Measurements from ENCODE around the gene ACP3. TPM values are rescaled to one million over a fixed set of nuclear protein-coding genes. Genes with fewer than 3 reads are reported as not detected.
A peak's percentile ranks its signal among the peaks of the same experiment; 100 is the strongest.

Gene ACP3
- total RNA-seq, 3 donors from 2014 or later (not counting 1 experiment from before 2014, with no cell fraction given), result 0.75 to 2.1 (median 1.7) TPM

DNA sequence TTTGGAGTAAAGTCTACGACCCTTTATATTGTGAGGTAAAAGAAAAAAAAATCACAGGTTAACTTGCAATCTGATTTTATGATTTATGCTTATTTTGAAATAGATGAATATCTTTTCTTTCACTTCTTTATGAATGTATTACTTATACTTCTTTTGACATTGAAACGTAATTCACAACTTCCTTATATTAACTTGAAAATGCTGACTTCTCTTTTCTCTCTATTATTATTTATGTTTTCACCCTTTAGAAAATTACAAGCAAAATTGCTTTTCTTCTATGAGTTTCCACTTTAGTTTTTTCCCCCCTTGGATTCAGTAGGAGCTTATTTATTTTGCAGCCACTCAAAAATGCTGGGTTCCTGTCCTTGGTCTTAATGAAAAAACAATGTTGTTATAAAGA is 25.4 kb downstream of the ACP3 start:
- Mint-ChIP-seq H3K9me3 (no peaks in the 10 kb centered on the region), H3K27ac (no peak overlapping the region), H3K36me3 (no peaks in the 10 kb centered on the region), H3K4me3 (no peak overlapping the region), H3K27me3 (ENCODE audit: low read depth in 2 of 2) (peaks cover 0 to 10% of the 10 kb centered on the region in 2 donors), H3K4me1 (peaks cover 0 to 5% of the 10 kb centered on the region in 2 donors)
- no peak overlapping the region for H3K27ac ChIP-seq (ENCODE audit: low read length)
- DNase-seq (no peak), ATAC-seq (no peak)
- no peaks in the 10 kb centered on the region for H3K9me3 ChIP-seq (ENCODE audit: control insufficient read depth, insufficient read depth, low read length)
- WGBS (ENCODE audit: insufficient coverage), result no CpG with 5 or more reads among the region's 2 CpGs
- TF ChIP-seq, protein P1, sequence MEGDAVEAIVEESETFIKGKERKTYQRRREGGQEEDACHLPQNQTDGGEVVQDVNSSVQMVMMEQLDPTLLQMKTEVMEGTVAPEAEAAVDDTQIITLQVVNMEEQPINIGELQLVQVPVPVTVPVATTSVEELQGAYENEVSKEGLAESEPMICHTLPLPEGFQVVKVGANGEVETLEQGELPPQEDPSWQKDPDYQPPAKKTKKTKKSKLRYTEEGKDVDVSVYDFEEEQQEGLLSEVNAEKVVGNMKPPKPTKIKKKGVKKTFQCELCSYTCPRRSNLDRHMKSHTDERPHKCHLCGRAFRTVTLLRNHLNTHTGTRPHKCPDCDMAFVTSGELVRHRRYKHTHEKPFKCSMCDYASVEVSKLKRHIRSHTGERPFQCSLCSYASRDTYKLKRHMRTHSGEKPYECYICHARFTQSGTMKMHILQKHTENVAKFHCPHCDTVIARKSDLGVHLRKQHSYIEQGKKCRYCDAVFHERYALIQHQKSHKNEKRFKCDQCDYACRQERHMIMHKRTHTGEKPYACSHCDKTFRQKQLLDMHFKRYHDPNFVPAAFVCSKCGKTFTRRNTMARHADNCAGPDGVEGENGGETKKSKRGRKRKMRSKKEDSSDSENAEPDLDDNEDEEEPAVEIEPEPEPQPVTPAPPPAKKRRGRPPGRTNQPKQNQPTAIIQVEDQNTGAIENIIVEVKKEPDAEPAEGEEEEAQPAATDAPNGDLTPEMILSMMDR (IDR thresholded peaks at IDR 0.05), result no peak
- H3K4me3 ChIP-seq (ENCODE audit: low read length), result no peak overlapping the region
- intact Hi-C loops (cut with micrococcal nuclease), result loop anchor here (2.0 kb wide), 1 partner anchor 90 kb away; no protein-coding TSS in a partner anchor
- H3K4me1 ChIP-seq (ENCODE audit: control insufficient read depth, insufficient read depth, low read length), result no peaks in the 10 kb centered on the region
- no peaks in the 10 kb centered on the region for H3K36me3 ChIP-seq (ENCODE audit: control insufficient read depth, insufficient read depth, low read length)
- H3K27me3 ChIP-seq (ENCODE audit: control insufficient read depth, insufficient read depth, low read length), result no peaks in the 10 kb centered on the region

DNA sequence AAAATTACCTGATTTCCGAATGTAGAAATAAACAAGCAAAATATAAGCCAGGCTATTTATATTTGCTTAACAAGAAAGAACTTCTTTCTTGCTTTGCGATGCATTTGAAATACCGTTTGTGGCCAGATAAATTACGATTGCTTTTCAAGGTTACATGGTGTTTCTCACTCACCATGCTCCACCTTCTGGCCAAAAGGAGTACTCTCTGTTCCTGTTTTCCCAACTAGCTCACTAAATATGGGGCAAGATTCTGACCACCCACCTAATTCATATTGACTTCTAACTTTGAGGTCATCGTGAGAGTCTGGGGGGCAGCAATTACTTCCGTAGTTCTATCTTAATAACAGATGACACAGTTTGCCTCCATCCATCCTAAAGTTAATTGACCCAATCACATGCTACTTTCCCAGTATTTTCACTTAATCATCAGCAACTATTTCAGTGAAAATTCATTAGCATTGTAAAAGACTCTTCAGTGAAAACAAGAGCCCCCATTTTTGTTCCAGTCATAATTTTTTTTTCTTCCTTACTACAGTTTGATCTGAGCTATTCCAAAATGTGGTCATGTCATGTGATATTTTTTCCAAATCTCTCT is 25.9 kb downstream of the ACP3 start:
- H3K4me1 Mint-ChIP-seq, result peaks cover 0 to 5% of the 10 kb centered on the region in 2 donors
- no peaks in the 10 kb centered on the region for H3K4me1 ChIP-seq (ENCODE audit: control insufficient read depth, insufficient read depth, low read length)
- ATAC-seq (peak in 2 of 3 donors; percentile 47 to 62), DNase-seq (peak in 1 of 2 donors; percentile 60)
- no peaks in the 10 kb centered on the region for H3K9me3 Mint-ChIP-seq
- H3K27ac ChIP-seq (ENCODE audit: low read length), result no peak overlapping the region
- H3K27me3 Mint-ChIP-seq (ENCODE audit: low read depth in 2 of 2), result peaks cover 0 to 10% of the 10 kb centered on the region in 2 donors
- no peaks in the 10 kb centered on the region for H3K36me3 Mint-ChIP-seq
- no peaks in the 10 kb centered on the region for H3K27me3 ChIP-seq (ENCODE audit: control insufficient read depth, insufficient read depth, low read length)
- intact Hi-C loops (cut with micrococcal nuclease), result loop anchor here (2.0 kb wide), 1 partner anchor 90 kb away; no protein-coding TSS in a partner anchor
- 5% methylated on average over 6 of the region's 6 CpGs for WGBS (ENCODE audit: insufficient coverage)
- H3K36me3 ChIP-seq (ENCODE audit: control insufficient read depth, insufficient read depth, low read length), result no peaks in the 10 kb centered on the region
- TF ChIP-seq, protein P1 (IDR thresholded peaks at IDR 0.05), result peak; percentile 58
- H3K4me3 ChIP-seq (ENCODE audit: low read length), result no peak overlapping the region
- H3K9me3 ChIP-seq (ENCODE audit: control insufficient read depth, insufficient read depth, low read length), result no peaks in the 10 kb centered on the region
- no peak overlapping the region for H3K27ac Mint-ChIP-seq
- no peak overlapping the region for H3K4me3 Mint-ChIP-seq

DNA sequence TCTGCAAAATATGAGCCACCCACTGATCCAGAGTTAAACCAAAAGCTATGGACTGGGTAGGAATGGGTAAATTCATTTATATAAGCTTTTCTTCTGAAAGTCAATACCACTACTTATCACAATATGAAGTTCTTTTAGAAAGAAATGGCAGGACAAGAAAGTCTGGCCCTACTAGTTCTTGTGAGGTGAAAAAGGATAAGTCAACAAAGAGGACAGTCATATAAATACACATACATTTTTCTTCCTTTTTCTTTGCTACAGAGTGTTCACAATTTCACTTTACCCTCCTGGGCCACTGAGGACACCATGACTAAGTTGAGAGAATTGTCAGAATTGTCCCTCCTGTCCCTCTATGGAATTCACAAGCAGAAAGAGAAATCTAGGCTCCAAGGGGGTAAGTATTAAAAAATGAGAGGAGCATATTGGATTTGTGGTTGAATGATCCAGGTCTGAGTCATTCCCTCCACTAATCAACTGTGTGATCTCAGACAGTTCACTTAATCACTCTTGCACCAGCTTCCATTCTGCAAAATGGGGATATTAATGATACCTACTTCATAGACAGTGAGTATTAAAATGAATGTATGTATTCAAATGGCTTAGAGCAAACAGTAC is 27.6 kb downstream of the ACP3 start:
- Histone ChIP-seq H3K4me3 (ENCODE audit: low read length) (no peak overlapping the region), H3K27ac (ENCODE audit: low read length) (no peak overlapping the region), H3K4me1 (ENCODE audit: control insufficient read depth, insufficient read depth, low read length) (no peaks in the 10 kb centered on the region), H3K36me3 (ENCODE audit: control insufficient read depth, insufficient read depth, low read length) (no peaks in the 10 kb centered on the region), H3K9me3 (ENCODE audit: control insufficient read depth, insufficient read depth, low read length) (no peaks in the 10 kb centered on the region), H3K27me3 (ENCODE audit: control insufficient read depth, insufficient read depth, low read length) (no peaks in the 10 kb centered on the region)
- H3K4me3 Mint-ChIP-seq, result no peak overlapping the region
- H3K4me1 Mint-ChIP-seq, result peaks cover 0 to 5% of the 10 kb centered on the region in 2 donors
- H3K36me3 Mint-ChIP-seq, result no peaks in the 10 kb centered on the region
- intact Hi-C loops (cut with micrococcal nuclease), result no loop called here
- TF ChIP-seq, protein P1 (IDR thresholded peaks at IDR 0.05), result no peak
- DNase-seq (no peak), ATAC-seq (no peak)
- no peak overlapping the region for H3K27ac Mint-ChIP-seq
- H3K9me3 Mint-ChIP-seq, result no peaks in the 10 kb centered on the region
- peaks cover 0 to 9% of the 10 kb centered on the region in 2 donors for H3K27me3 Mint-ChIP-seq (ENCODE audit: low read depth in 2 of 2)
